HepG2 (cell line): ENCODE data around the gene FBXO44. TPM values are rescaled to one million over a fixed set of nuclear protein-coding genes. Genes with fewer than 3 reads are reported as not detected.

Experiments used
- ATAC-seq: fragments of 200-7000 bp; cut with Tn5 transposase; 3 replicates; pipeline ENCODE4 v1.9.1; 2020; ENCODE audit warnings: mild to moderate bottlenecking, moderate library complexity
- BruUV-seq: library from RNA; stranded (reverse); fragments of 400-500 nt; replicated peaks from 2 replicates; lab custom pipeline; 2021; lab: Mats Ljungman, UMichigan
- CTCF ChIA-PET: fragments of 300-600 bp; formaldehyde crosslinking; extraction: SDS; loops from one replicate; lab custom pipeline; 2021; ENCODE audit warnings: low total read pairs, inconsistent platforms, low intra/inter-chr PET ratio; lab: Yijun Ruan, JAX
- POLR2A ChIA-PET: fragments of 350-600 bp; sonication (Branson Sonifier 250); formaldehyde crosslinking; loops from one replicate; lab custom pipeline; 2020; ENCODE audit warnings: antibody characterized with exemption, inconsistent platforms; lab: Yijun Ruan, JAX
- DNase-seq: peaks from one replicate; pipeline ENCODE4 v3.0.0-alpha.2; 2015; ENCODE audit warnings: low spot score
- FAIRE-seq: peaks from 3 replicates; lab custom pipeline; 2011; peaks lifted over from hg19 to GRCh38; lab: Jason Lieb, UNC
- H2AFZ ChIP-seq: one replicate; pipeline ENCODE4 v1.6.1; 2011; ENCODE audit warnings: low read length, inconsistent platforms
- H3K27ac ChIP-seq: fragments of 300-600 bp; 3 replicates; pipeline ENCODE4 v1.8.0; 2011; ENCODE audit warnings: mixed run types, mild to moderate bottlenecking, mixed read lengths, low read length, inconsistent platforms; ENCODE audit not compliant: insufficient read depth; ENCODE audit errors: extremely low read length
- H3K27me3 ChIP-seq, 2 experiments: fragments of 200-600 bp in 1 of 2; 2 replicates in 1 of 2; 3 replicates in 1 of 2; pipeline versions ENCODE4 v1.6.0 to v1.8.0; 2011; ENCODE audit warnings: low read length in 2 of 2, mild to moderate bottlenecking in 2 of 2, moderate library complexity in 2 of 2, inconsistent platforms in 1 of 2; ENCODE audit not compliant: insufficient read depth in 2 of 2, control insufficient read depth in 1 of 2
- H3K36me3 ChIP-seq, 2 experiments: fragments of 200-600 bp in 1 of 2; replicated peaks in 1 of 2; 2 replicates in 1 of 2; 3 replicates in 1 of 2; pipeline versions ENCODE4 v1.5.1 to v1.8.0; 2011; ENCODE audit warnings: low read length in 2 of 2, inconsistent platforms in 1 of 2; ENCODE audit not compliant: insufficient read depth in 2 of 2, control insufficient read depth in 1 of 2
- H3K4me1 ChIP-seq: 2 replicates; pipeline ENCODE4 v1.5.1; 2012; ENCODE audit warnings: low read length, inconsistent platforms; ENCODE audit not compliant: insufficient read depth
- H3K4me2 ChIP-seq: 2 replicates; pipeline ENCODE4 v1.6.0; 2011; ENCODE audit warnings: low read depth, low read length, inconsistent platforms
- H3K4me3 ChIP-seq, 3 experiments: fragments of 200-600 bp in 1 of 3; sonication (generic), shearing (Covaris generic) in 1 of 3; replicated peaks in 1 of 3; 2 replicates each; pipeline ENCODE4 v1.5.1; 2011 to 2016; ENCODE audit warnings: low read length in 3 of 3, inconsistent platforms in 2 of 3, low read depth in 2 of 3, mild to moderate bottlenecking in 2 of 3, control low read depth in 1 of 3, mixed read lengths in 1 of 3; ENCODE audit not compliant: insufficient read depth in 1 of 3
- H3K79me2 ChIP-seq: one replicate; pipeline ENCODE4 v1.6.1; 2011; ENCODE audit warnings: low read length, inconsistent platforms; ENCODE audit not compliant: insufficient read depth
- H3K9ac ChIP-seq: 2 replicates; pipeline ENCODE4 v1.6.0; 2011; ENCODE audit warnings: mild to moderate bottlenecking, low read depth, low read length, inconsistent platforms; ENCODE audit not compliant: insufficient read depth
- H3K9me3 ChIP-seq: 2 replicates; pipeline ENCODE4 v1.5.1; 2012; ENCODE audit warnings: mild to moderate bottlenecking, low read length
- H4K20me1 ChIP-seq: 2 replicates; pipeline ENCODE4 v1.6.0; 2011; ENCODE audit warnings: inconsistent platforms, mild to moderate bottlenecking, low read length, moderate library complexity; ENCODE audit not compliant: insufficient read depth
- FOXO1 ChIP-seq: sonication (generic); formaldehyde crosslinking; IDR thresholded peaks from 2 replicates; pipeline ENCODE4 v1.4.0; 2020; ENCODE audit warnings: missing genetic modification reagents
- HNRNPH1 ChIP-seq: fragments of 200-400 bp; formaldehyde crosslinking; optimal IDR thresholded peaks from 2 replicates; pipeline ENCODE3; 2017; ENCODE audit warnings: mild to moderate bottlenecking, low read depth, low read length
- POLR2A ChIP-seq, 2 experiments: IDR thresholded peaks; 2 replicates each; pipeline ENCODE4 v1.6.1; 2011; ENCODE audit warnings: low read depth in 2 of 2, low read length in 2 of 2, mild to moderate bottlenecking in 1 of 2, moderate library complexity in 1 of 2; ENCODE audit not compliant: insufficient read depth in 1 of 2
- POLR2AphosphoS5 ChIP-seq: IDR thresholded peaks from 2 replicates; pipeline ENCODE4 v1.6.1; 2012; ENCODE audit warnings: low read depth, low read length
- SATB2 ChIP-seq: sonication (generic); formaldehyde crosslinking; IDR thresholded peaks from 2 replicates; pipeline ENCODE4 v1.5.0; 2020; ENCODE audit warnings: missing genetic modification reagents
- SIX1 ChIP-seq: sonication (generic); formaldehyde crosslinking; IDR thresholded peaks from 2 replicates; pipeline ENCODE4 v1.4.0; 2020; ENCODE audit warnings: missing genetic modification reagents, borderline replicate concordance
- ZBTB1 ChIP-seq: sonication (generic); formaldehyde crosslinking; IDR thresholded peaks from 2 replicates; pipeline ENCODE4 v1.4.0; 2020; ENCODE audit warnings: missing genetic modification reagents, borderline replicate concordance
- ZNF230 ChIP-seq: sonication (generic); formaldehyde crosslinking; IDR thresholded peaks from 2 replicates; pipeline ENCODE4 v1.4.0; 2020; ENCODE audit warnings: mild to moderate bottlenecking, missing genetic modification reagents
- ZNF3 ChIP-seq: IDR thresholded peaks from 2 replicates; pipeline ENCODE4 v1.7.0; 2017; ENCODE audit warnings: inconsistent platforms
- ZNF709 ChIP-seq: sonication (generic); formaldehyde crosslinking; IDR thresholded peaks from 2 replicates; pipeline ENCODE4 v1.5.0; 2020; ENCODE audit warnings: mild to moderate bottlenecking, missing genetic modification reagents
- ZNF75D ChIP-seq: sonication (generic); formaldehyde crosslinking; IDR thresholded peaks from 2 replicates; pipeline ENCODE4 v1.8.1; 2023; ENCODE audit warnings: missing genetic modification reagents, mild to moderate bottlenecking, borderline replicate concordance
- ZNF790 ChIP-seq: sonication (generic); formaldehyde crosslinking; IDR thresholded peaks from 2 replicates; pipeline ENCODE4 v1.8.0; 2022; ENCODE audit warnings: missing genetic modification reagents, mild to moderate bottlenecking, borderline replicate concordance
- ZNF83 ChIP-seq: sonication (generic); formaldehyde crosslinking; IDR thresholded peaks from 2 replicates; pipeline ENCODE4 v1.4.0; 2020; ENCODE audit warnings: missing genetic modification reagents, mild to moderate bottlenecking, borderline replicate concordance
- WGBS: methylation state at CpG from one replicate; pipeline ENCODE4 v1.1.6; 2017; ENCODE audit warnings: low lambda C conversion rate; 5-methylcytosine and 5-hydroxymethylcytosine counted together
- in situ Hi-C: cut with HindIII; loops from 2 replicates; pipeline ENCODE4 v1.10.0; 2017; ENCODE audit warnings: low pct_unique_long_range_greater_than_20kb; ENCODE audit not compliant: extremely low pct_ligation_motif_present
- intact Hi-C: fragments of 100-400 bp; cut with micrococcal nuclease; formaldehyde crosslinking; loops from one replicate; pipeline ENCODE4 v1.10.0; 2022; ENCODE audit not compliant: unreplicated experiment
- polyA plus RNA-seq, 8 experiments: library from polyadenylated mRNA; depleted of rRNA in 3 of 8; stranded (reverse) in 7 of 8; unstranded in 1 of 8; fragments of >200 nt; fragmentation: Illumina TruSeq in 4 of 8; extraction: Trizol in 4 of 8; gene quantifications; 2 replicates each; pipeline versions ENCODE4 v1.2.1 to v1.2.3, GENCODE V29; 2011 to 2016; ENCODE audit warnings: low read depth in 4 of 8, missing spikeins in 1 of 8, mixed read lengths in 1 of 8; ENCODE audit not compliant: insufficient read depth in 1 of 8
- total RNA-seq, 5 experiments: library from RNA; depleted of rRNA; stranded (reverse); fragments of >200 nt; fragmentation: Illumina TruSeq; extraction: Trizol; gene quantifications; 2 replicates each; pipeline ENCODE4 v1.2.3, GENCODE V29; 2016; ENCODE audit warnings: low read depth in 1 of 5
- TF ChIP-seq, protein P1 (sequence below): IDR thresholded peaks from 2 replicates; pipeline ENCODE4 v1.6.1; 2016; ENCODE audit warnings: low read depth, control low read depth
- TF ChIP-seq, protein P2 (sequence below): sonication (generic); formaldehyde crosslinking; IDR thresholded peaks from 2 replicates; pipeline ENCODE4 v1.9.0; 2021; ENCODE audit warnings: missing genetic modification reagents, mild to moderate bottlenecking, borderline replicate concordance

Gene FBXO44
- total and polyA plus RNA-seq, 2 of the 13 experiments (the other 11 are each of a cell fraction or from before 2014, with no cell fraction given), result 22.4 to 27.9 TPM

DNA sequence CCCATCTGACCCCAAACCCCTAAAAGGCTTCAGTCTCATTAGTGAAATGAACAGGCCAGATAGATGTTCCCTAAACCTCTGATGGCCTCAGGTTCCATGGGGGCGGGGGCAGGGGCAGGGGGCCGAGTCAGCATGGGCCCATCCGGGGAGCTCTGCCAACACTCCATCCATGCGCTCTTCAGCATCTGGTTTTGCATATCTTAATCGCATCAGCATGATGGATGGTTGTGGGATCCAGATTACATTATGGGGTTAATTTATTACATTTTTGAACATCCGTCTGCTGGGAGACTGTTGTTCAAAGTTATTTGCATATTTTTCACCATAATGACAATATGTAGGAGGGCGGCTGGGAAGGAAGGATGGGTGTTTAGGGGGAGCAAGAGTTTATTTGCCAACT lies 29.4 kb downstream of the FBXO44 start:
- H3K9ac ChIP-seq, result no peak overlapping the region
- H4K20me1 ChIP-seq, result no peaks in the 10 kb centered on the region
- ChIA-PET POLR2A (no interaction called here), CTCF (no interaction called here)
- H3K9me3 ChIP-seq, result no peaks in the 10 kb centered on the region
- H3K4me2 ChIP-seq, result no peak overlapping the region
- intact Hi-C loops (no loop called here), in situ Hi-C loops (no loop called here)
- H2AFZ ChIP-seq, result no peak overlapping the region
- no peaks in the 10 kb centered on the region for H3K79me2 ChIP-seq
- 30% methylated on average over 7 of the region's 7 CpGs for WGBS
- no TSS peak for BruUV-seq
- ATAC-seq, result no peak
- no peak overlapping the region for H3K27ac ChIP-seq
- H3K27me3 ChIP-seq, result peaks cover 6 to 49% of the 10 kb centered on the region in 2 experiments; a peak in 4 of 5 replicates
- no peak for FAIRE-seq
- peaks cover 23% of the 10 kb centered on the region for H3K4me1 ChIP-seq
- DNase-seq, result no peak
- no peaks in the 10 kb centered on the region for H3K36me3 ChIP-seq
- no peak for TF ChIP-seq ZBTB1 (CRISPR knock-in tag)
- TF ChIP-seq ZNF3 (CRISPR knock-in tag), result no peak
- no peak for TF ChIP-seq ZNF790
- no peak for TF ChIP-seq POLR2AphosphoS5
- no peak for TF ChIP-seq SIX1 (CRISPR knock-in tag)
- no peak for TF ChIP-seq ZNF75D (CRISPR knock-in tag)
- no peak for TF ChIP-seq SATB2 (CRISPR knock-in tag)
- TF ChIP-seq POLR2A (IDR thresholded peaks at IDR 0.05; ENCODE audit: insufficient read depth in 1 of 2, low read depth in 2 of 2, low read length in 2 of 2), result no peak
- TF ChIP-seq, protein P1, sequence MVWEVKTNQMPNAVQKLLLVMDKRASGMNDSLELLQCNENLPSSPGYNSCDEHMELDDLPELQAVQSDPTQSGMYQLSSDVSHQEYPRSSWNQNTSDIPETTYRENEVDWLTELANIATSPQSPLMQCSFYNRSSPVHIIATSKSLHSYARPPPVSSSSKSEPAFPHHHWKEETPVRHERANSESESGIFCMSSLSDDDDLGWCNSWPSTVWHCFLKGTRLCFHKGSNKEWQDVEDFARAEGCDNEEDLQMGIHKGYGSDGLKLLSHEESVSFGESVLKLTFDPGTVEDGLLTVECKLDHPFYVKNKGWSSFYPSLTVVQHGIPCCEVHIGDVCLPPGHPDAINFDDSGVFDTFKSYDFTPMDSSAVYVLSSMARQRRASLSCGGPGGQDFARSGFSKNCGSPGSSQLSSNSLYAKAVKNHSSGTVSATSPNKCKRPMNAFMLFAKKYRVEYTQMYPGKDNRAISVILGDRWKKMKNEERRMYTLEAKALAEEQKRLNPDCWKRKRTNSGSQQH (CRISPR knock-in tag), result no peak
- no peak for TF ChIP-seq ZNF230 (CRISPR knock-in tag)
- no peak for TF ChIP-seq FOXO1 (CRISPR knock-in tag)
- TF ChIP-seq ZNF709 (CRISPR knock-in tag), result no peak
- TF ChIP-seq, protein P2, sequence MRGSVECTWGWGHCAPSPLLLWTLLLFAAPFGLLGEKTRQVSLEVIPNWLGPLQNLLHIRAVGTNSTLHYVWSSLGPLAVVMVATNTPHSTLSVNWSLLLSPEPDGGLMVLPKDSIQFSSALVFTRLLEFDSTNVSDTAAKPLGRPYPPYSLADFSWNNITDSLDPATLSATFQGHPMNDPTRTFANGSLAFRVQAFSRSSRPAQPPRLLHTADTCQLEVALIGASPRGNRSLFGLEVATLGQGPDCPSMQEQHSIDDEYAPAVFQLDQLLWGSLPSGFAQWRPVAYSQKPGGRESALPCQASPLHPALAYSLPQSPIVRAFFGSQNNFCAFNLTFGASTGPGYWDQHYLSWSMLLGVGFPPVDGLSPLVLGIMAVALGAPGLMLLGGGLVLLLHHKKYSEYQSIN (CRISPR knock-in tag), result no peak
- TF ChIP-seq ZNF83, result no peak
- TF ChIP-seq HNRNPH1, result no peak
- TF ChIP-seq, all 625 proteins: peak for 0
- H3K4me3 ChIP-seq, result no peak overlapping the region
